HG03135 (cell line): ENCODE measurements around the gene RBPJL.

ENCODE experiments used
- ATAC-seq: cut with Tn5 transposase; IDR thresholded peaks from one replicate; pipeline ENCODE4 v1.9.1; 2021; ENCODE audit warnings: mild to moderate bottlenecking, moderate library complexity; ENCODE audit not compliant: unreplicated experiment

The RBPJL gene

DNA sequence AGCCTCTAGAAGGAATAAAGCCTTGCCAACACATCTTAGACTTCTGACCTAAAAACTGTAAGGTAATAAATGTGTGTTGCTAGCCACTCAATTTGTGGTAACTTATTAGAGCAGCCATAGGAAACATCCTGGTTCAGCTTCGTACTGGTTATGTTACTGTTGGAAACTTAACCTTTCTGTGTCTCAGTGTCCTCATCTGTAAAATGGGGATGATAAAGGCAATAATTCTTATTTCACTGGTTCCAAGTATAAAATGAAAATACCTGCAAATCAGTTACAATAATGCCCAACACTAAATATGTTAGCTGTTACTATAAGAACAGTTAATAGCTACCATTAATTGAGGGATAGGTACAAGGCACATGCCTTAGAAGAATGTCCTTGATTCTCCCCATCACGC, 14.3 kb upstream of the RBPJL start:
- no peak for ATAC-seq

DNA sequence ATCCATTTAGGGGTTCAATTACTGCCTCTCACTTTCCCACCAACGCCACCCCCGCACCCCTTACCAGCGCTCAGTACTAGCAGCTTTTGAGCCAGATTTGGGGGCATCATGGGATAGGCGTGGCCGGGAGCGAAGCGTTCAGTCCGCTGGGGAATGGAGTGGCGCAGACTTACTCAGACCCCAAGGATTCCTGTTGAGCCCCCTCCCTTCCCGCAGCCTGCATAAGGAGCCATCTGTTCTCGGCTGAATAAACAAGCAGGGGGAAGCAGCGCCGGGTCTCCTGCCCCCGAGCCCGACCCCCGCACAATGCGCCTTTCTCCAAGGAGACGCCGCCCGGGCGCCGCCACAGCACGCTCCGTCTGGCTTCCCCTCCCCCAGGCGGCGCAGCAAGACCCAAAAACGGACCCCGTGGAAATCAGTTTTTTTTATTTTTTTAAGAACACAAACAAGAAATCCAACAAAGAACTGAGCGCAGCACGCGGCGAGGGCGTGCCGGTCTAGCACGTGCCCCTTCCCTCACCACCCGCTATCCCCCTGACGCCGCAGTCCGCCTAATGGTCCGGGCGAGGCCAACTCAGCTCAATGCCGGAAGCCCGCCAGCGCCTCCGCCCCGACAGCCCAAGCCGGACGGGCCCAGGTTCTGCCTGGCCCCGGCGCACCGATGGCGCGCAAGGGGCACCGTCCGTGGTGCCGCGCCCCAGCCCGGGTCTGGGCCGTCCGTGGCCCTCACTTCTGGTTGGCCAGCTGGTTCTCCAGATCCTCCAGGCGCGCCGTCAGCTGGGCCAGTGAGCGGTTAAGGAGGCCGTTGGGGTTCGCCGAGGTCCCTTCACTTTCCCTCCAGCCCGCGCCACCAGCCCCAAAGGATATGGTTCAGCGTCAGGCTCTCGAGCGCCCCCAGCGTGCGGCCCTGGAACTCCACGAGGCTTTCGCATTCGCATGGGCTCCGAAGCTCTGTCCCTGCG, 13.3 kb upstream of the RBPJL start:
- peak; percentile 60 for ATAC-seq

GRCh38 chr20:45294003-45294368, 12.7 kb upstream of the RBPJL start:
- ATAC-seq, result no peak

GRCh38 chr20:45294659-45295058, 12.0 kb upstream of the RBPJL start:
- no peak for ATAC-seq

- ATAC-seq, result no peak
Measured at GRCh38 chr20:45297786-45298497, 8.7 kb upstream of the RBPJL start.

DNA sequence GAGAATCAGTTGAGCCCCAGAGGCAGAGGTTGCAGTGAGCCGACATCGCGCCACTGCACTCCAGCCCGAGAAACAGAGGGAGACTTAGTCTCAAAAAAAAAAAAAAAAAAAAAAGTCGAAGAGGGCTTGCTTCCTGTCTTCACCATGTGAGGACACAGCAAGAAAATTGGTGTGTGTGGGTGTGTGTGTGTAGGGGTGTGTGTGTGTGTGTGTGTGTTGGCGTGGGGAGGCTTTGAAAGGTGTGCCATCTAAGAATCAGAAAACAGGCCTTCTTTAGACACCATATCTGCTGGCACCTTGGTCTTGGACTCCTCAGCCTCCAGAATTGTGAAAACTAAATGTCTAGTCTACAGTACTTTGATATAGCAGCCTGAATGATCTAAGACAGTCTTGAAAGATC, 6.9 kb upstream of the RBPJL start:
- no peak for ATAC-seq

DNA sequence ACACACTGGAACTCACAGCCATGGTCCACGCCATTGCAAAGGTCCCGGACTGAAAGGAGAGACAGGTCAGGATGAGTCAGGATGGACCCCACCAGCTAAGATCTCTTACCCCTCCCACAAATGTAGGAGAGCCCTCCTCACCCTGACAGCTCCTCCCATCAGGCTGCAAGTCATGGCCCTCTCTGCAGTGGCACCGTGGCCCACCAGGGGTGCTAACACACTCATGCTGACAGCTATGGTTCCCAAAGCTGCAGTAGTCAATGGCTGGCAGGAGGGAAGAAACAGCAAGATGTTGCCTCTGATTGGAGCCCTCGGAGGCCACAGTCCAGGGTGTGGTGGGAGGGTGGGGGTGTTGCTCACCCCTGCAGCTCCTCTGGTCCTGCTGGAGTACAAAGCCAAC, 5.7 kb upstream of the RBPJL start:
- ATAC-seq, result no peak

- ATAC-seq, result no peak
Measured at GRCh38 chr20:45301824-45302271, 4.8 kb upstream of the RBPJL start.

DNA sequence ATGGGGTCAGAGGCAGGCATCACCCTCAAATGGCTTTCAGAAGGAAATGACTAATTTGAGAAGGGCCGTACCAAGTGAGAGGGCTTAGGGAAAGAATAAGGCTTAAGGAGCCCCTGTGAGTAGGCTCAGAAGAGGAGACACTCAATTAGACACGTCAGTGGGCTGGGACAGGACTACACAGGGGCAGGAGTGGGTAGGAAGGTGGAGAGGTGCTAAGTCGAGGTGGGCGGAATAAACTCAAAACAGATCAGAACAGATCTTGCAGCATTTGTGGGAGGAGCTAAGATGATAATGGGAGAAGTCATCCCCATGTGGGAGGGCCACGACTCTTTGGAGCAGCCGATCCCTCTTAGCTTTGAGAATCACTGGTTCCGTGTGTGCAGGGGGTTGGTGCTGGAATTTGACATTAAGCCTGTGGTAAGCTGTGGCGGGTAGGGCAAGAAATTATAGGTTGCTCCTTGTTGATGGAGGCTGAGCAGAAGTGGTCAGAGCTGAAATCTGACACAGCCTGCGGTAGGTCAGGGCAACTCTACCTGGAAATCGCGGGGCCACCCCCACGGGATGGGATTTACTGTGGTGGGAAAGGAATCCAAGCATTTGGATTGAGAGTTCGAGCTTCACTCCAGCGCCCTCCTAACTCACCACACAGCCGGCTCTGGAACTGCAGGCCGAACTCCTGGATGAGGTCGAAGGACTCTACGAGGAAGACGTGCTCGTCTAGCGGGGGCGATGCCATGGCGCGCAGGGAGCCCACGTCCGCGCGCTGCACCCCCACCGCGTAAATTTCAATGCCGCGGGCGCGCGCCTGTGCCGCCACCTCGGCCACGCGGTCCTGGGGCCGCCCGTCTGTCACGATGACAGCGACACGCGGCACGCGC, 2.8 kb upstream of the RBPJL start:
- no peak for ATAC-seq

- no peak for ATAC-seq
Measured at GRCh38 chr20:45304464-45304999, 2.1 kb upstream of the RBPJL start.

DNA sequence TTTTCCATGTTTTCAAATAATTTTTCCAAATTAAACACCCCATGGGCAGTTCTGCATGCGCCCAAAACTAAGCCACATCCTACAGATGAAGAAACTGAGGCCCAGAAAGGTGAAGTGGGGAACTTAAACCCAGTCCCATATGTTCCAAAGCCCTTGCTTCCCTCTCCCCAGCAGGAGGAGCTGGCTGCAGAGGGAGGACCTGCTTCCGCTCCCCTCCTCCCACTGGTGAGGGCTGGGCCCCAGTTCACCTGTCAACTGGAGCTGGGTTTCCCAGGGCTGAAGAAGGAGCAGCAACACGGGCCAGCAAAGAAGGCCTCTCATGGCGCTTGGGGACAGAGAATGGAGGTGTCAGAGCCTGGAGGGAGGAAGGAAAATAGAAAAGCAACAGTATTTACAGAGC, 1.4 kb upstream of the RBPJL start:
- ATAC-seq, result no peak

DNA sequence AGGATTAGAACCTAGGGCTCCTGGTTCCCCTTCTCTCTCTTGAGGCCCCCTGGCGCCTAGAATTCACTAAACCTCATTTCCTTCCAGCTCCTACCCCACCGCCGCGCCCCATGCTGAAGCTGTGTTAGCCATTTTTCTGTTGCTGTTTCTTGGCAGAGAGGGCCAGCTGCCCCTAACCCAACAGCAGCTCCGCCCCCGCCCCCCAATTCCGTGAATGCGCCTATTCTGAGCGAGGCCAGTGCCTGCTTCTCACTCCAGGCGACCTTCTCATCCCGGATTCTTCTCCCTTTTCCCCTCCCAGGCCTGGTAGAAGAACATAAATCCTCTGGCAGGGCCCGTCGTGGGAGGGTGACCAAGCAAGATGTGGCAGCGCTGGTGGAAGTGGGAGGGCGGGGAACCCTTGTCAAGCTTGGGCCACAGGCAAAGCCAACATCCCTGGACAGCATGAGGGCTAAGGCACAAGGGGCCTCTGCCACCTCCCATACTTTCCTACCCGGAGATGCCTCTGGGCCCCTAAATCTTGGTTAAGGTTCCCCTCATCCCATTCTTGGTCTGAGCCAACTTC, 518 bp downstream of the RBPJL start:
- ATAC-seq, result no peak

DNA sequence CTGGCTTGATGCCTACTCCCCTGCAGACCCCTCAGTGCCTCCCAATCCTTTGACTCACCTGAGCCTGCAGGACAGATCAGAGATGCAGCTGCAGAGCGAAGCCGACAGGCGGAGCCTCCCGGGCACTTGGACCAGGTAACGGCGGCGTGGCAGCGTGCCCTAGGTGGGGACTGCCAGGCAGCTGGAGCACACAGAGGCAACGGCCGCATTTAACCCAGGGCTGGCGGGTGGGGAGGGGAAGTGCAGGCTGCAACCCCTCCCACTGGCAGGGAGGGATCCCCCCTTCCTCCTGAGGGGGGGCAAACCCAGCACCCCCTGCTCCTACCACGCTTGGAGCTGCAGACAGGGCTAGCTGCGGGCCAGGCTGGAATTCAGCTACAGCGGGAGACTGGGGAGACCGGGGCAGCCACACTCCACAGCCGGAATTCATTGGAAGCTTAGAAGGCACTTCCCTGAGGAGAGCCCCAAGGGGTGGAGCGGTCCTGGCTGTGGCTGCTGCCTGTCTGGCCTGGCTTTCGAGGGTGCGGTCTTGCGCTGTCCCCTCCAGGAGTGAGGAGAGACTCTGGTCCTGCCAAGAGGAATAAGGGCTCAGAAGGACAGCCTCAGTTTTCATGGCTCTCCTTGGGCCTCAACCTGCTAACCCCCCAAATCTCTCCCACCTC, 1.6 kb downstream of the RBPJL start, which contains the start of gene MATN4:
Gene MATN4, minus strand, starts transcription at position 183 of the 662 bp plus-strand sequence. CDS start 2,717 bp downstream, outside the sequence.
- ATAC-seq, result no peak

DNA sequence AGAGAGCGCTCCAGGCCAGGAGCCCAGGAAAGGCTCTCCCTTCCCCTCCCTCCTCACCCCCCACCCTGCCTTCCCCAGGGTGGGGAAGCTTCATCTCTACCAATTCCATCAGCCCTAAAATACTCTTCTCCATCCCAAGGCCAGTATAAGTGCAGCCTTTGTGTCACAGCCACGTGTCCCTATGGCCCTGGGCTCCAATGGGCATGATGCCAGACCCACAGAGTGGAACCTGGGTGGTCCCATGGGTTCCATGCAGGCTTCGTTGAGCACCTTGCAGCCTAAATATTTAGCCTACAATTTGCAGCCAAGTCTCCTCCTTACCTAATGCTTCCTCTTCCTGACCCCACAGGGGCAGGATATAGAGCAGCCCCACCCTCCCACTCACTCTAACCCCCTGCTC, 2.4 kb downstream of the RBPJL start:
- ATAC-seq, result no peak

DNA sequence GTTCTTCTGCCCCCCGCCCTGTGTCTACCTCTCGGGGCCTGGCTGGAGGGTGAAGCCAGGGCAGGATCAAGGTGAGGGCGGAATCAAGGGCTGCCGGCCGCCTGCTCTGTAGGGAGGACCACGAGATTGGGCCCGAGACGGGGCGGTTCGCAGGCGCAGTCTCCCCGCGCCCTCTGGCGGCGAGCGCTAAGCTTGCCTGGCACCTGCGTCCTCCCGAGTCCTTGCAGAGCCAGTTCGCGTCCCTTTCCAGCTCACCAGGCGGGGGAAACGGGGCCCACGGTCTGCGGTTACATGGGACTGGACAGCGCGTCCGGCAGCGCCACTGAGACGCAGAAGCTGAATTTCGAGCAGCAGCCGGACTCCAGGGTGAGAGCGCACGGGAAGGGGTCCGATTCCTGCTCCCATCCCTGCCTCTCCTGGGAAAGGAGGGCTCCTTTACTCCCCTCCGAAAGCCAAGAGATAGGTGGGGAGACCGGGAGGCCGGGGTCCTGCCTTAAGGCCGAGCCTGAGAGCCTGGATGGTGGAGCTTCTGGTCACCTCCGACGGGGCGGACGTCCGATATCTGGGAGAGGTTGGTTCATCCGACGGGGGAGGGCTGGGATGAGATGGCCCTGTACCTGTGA, 5.1 kb downstream of the RBPJL start:
- no peak for ATAC-seq

GRCh38 chr20:45312241-45312640, 5.6 kb downstream of the RBPJL start:
- no peak for ATAC-seq

DNA sequence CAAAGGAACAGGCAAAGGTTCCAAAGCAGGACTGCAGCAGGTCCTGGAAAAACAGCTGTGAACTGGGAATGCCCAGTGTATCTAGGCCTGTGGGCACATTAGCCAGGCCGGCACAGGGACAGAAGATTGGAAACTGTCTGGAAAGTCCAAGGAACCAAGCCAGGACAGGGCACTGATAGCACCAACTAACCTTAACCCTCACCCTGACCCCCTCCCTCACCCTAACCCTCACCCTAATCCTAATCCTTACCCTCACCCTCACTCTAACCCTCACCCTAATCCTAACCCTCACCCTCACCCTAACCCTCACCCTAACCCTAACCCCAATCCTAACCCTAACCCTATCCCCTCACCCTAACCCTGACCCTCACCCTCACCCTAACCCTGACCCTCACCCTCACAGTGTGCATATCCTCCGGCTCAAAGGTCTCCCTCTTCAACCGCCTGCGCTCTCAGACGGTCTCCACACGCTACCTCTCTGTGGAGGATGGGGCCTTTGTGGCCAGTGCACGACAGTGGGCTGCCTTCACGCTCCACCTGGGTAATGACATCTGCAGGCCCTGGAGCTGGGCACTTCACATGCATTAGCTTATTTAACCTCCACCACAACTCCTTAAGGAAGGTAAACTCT, 6.5 kb downstream of the RBPJL start:
- no peak for ATAC-seq

GRCh38 chr20:45313943-45314342, 7.3 kb downstream of the RBPJL start:
- no peak for ATAC-seq

- ATAC-seq, result no peak
Measured at GRCh38 chr20:45315672-45316071, 9.0 kb downstream of the RBPJL start.
